Stimulated activated CD4-positive, alpha-beta T cell treated with anti-CD3 and anti-CD28 coated beads, Interleukin-1b, Interleukin-23, amount 100 ng/mL, for 1 hour (primary cell): Measurements from ENCODE around the gene HDAC10.

Experiments
- DNase-seq, 2 donors: peaks; one replicate each; pipeline ENCODE4 v3.0.0-alpha.2; 2020; ENCODE audit warnings: low read depth in 2 of 2

The HDAC10 gene

DNA sequence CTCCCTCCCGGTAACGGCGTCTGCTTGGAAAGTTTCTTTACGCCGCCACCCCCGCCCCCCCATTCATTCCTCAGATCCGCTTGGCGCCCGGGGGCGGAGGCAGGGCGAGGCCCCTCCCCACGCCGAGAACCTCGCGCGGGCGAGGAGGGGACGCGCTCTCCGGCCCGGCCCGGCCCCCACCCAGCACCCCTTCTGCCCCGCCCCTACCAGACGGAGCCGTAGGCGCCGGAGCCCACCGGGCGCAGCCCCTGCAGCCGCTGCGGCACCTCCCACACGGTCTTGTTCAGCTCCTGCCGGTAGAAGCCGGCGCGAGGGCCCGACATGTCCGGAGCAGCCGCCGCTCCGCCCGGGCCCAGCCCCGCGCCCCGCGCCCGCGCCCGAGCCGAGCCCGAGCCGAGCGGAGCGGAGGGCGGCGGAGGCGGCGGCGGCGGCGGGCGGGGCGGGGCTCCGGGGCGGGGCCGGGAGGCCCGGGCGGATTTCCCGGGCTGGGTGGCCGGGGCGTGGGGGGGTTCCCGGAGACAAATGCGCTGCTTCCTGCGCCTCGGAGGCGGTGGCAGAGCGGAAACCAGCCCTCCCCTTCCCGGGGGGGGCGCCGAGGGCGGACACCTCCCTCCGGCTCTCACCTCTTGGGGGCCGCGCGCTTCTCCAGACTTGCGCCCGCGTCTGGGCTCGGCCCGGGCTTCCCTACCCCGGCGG is 19.1 kb upstream of the HDAC10 start, which contains the start of gene MAPK11:
TSS of gene MAPK11 (minus strand) at position 411 of the 696 bp plus-strand sequence. CDS start at position 323, 88 bp downstream.
- DNase-seq: peak; percentile 39 to 53

DNA sequence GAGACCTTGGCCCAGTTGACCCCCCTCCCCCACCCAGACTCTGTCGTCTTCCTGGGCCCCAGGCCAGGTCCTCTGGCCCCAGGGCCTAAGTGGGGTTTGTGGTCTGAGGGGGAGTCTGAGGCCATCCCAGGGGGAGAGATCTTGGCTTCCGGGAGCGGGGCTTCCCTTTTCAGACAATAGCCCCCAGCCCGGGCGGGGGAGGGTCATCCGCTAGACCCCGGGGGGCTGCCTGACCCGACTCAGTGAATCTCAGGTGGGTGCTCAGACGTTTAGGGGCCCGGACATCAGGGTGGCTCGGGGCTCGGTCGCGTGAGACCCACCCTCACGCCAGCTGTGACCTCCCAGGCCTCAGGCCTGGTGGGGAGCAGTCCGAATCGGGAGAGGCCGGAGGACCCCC is 18.5 kb upstream of the HDAC10 start:
- no peak for DNase-seq

DNA sequence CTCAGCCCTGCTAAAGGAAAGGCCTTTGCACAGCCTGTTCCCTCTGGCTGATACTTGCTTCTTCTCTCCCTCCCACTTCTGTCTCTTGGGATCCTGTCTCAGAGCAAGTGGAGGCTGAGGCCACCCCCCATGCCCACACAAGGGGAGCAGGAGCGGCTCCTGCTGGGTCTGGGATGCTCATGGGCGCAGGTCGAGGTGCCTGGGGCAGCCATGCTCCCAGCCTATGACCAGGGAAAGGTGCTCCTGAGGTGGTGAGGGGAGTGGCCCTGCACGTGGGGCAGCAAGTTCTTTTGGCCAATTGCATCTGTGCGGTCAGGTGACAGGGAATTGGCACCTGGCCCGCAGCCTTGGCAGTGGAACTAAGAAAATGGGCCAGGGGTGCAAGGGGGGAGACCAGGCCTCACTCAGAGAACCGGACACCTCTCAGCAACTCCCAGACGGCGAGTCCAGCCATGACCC is 17.6 kb upstream of the HDAC10 start:
- DNase-seq: no peak

DNA sequence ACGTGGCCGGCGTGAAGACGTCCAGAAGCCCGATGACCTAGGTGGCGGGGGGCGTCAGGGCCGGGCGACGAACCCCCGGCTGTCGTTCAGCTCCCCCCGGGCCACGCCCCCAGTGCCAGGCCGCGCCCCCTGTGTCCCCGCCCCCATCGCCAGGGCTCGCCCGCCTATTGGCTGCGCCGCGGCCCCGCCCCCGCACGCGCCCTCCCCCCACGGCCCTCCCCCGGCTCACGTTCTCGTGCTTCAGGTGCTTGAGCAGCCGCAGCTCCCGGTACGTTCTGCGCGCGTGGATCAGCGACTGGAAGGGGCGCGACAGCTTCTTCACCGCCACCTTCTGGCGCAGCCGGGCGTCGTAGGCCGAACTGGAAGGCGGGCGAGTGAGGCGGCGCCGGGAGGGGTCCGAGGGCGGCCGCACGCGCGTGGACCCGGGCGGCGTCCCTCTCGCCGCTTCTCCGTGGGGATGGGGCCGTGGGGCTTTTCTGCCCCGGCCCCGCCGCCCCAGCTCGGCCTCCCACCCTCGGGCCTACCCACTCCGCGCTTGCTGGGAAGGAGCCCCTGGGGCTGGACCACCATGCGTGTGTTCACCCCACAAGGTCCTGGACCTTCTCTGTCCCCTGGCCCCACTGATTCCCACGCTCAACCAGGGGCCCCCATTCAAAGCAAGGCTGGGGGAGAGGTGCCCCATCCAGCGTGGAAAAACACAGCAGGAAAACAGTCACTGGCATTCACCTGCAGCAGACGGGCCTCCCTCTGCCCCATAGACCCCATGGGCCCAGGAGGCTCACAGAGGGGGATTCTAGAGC is 16.7 kb upstream of the HDAC10 start:
- DNase-seq: peak; percentile 19 to 44

DNA sequence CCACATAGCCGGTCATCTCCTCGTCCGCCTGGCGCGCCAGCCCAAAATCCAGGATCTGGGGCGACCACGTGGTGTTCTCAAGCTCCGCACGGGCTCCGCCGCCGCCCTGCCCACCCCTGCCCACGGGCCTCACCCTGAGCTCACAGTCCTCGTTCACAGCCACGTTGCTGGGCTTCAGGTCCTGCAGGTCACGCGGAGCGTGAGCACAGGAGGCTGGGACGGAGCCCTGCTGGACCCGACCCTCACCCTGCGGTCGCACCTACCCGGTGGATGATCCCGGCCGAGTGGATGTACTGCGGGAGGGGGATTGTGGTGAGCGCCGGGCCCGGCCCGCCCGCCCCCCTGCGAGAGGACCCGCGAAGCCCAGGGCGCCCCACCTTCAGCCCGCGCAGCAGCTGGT is 15.9 kb upstream of the HDAC10 start:
- no peak for DNase-seq

DNA sequence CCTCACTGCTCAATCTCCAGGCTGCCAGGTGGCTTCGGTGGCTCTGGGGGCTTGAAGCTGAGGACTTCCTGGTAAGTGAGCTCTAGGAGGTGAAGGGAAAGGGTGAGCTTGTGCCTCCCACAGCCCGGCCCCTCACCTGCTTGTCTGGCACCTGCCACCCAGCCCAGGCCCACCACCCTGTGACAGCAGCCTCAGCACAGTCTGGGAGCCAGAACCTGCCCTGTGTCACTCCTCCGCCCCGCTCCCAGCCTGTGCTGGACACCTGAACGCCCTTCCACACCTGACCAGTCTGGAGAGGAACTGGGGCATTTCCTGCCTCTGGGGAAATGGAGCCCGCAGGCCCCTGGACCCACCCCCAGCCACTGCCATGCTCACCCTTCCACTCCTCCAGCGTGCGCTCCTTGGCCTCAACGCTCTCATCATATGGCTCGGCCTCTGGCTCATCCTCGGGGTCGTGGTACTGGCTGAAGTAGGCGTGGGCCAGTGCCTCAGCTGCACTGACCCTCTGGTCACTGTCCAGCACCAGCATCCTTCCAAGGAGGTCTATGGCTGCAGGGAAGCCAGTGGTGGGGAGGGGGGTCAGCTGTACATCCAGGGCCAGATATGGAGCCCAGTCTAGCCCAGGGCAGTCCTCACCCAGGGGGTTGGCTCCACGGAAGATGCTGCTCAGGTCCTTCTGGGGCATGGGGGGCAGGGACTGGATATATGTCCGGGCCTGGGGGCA is 14.0 kb upstream of the HDAC10 start:
- no peak for DNase-seq

DNA sequence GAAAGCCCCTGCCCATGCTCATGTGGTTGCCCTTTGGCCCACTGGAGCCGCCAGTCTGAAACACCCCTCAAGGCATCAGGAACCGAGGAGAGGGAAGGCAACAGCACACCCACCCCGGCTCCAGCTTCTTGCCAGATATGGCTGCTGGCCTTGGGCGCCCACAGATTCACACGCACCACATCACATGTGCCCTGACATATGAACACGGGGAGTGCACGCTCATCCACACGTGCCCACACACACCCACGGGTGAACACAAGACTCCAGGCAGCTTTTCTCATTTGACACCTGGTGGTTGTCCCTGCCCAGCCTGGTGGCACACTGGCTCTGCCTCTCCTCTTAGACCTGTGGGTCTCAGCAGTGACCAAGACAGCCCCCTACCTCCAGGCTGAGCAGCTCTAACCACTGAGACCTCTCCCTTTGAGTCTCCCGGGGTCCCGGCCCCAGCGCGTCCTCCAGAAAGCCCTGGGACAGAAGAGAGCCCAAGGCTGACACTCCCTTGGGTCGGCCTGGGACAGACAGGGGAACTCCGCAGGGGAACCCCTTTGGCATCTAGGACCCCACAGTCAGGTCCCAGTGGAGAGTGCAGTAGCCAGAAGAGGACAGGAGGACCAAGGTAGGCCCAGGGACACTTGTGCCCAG is 13.2 kb upstream of the HDAC10 start:
- DNase-seq: no peak

DNA sequence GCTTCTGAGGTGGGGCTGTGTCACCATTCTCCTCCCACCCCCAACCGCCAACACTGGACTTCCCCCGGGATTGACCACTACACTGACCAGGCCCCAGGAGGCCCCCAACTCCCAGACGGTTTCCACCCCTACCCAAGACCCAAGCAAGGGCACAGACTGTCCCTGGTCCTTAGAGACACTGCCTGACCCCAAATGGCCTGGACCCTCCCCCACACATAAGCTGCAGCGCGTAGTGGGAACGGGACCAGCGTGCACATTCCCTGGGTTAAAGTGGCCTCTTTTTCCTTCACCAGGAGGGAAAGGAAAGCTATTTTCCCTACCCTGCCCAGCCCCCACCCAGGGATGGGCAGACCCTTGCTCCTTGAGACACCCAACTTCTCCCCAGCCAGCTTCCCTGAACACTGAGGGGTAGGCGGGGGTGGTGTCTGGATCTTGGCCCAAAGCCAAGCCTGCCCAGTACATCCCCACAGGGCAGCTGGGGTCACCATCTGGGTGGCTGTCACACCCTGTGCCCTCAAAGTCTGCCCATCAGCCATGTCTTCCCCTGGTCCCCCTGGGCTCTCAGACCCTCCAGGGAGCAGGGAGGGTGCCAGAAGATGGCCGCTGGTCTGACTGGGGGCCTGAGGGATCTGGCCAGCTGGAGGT is 12.0 kb upstream of the HDAC10 start:
- no peak for DNase-seq

DNA sequence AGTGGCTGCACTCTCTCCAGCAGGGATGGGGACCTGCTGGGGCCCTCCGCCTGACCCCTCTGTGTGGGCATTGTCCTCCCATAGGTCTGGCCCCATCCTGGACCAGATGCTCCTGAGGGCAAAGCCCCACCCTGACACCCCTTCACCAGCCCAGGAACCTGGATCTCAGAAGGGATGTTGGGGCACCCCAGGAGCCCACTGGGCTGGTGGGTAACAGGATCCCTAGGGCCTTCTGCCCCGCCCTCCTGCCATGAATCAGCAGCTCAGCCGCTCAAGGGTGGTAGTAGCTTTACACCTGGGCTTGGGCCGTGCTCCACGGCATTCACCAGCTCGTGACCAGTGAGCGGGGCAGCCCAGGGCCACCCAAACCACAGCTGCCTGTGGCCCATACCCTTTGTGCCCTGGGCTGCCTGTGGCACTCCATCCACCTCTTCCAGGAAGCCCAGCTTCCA is 11.4 kb upstream of the HDAC10 start:
- DNase-seq: no peak

DNA sequence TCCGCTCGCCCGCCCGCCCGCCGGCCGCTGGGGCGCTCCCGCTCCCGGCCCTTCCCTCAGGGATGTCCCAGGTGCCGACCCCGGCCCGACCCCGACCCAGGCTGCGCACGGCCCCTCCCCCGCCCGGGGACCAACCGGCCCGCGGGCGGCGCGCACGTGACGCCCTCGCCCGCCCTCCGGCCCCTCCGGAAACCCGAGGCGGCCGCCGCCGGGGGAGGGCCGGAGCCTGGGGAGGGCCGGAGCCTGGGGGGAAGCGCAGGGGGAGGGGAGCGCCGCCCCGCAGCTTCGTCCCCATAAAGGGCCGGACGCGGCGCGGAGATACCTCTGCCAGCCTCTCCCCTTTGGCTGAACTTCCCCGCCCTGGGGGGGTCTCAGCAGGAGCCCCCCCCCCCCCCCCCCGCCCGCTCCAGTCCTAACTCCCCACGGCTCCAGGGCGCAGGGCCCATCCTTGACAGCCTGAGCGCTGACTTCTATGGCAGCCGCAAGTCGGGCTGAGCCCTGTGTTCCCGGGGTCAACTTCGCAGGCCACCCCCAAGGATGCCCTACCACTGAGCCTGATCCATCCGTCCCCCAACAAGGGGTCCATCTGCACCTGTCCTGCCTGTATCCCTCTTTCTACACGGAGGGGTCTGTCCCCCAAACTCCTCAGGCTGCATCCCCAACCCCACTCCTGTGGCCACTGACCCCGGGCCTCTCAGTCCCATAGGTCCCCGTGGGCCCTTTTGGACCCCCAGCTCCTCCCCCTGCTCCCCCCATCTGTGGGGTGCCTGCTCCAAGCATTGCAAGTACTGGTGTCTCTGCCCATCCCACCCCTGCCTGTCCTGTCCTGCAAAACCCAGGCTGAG is 10.8 kb upstream of the HDAC10 start, which contains the start of gene MAPK12:
TSS of gene MAPK12 (minus strand) at position 69 of the 845 bp plus-strand sequence. CDS start 174 bp downstream, outside the sequence.
- DNase-seq: no peak

DNA sequence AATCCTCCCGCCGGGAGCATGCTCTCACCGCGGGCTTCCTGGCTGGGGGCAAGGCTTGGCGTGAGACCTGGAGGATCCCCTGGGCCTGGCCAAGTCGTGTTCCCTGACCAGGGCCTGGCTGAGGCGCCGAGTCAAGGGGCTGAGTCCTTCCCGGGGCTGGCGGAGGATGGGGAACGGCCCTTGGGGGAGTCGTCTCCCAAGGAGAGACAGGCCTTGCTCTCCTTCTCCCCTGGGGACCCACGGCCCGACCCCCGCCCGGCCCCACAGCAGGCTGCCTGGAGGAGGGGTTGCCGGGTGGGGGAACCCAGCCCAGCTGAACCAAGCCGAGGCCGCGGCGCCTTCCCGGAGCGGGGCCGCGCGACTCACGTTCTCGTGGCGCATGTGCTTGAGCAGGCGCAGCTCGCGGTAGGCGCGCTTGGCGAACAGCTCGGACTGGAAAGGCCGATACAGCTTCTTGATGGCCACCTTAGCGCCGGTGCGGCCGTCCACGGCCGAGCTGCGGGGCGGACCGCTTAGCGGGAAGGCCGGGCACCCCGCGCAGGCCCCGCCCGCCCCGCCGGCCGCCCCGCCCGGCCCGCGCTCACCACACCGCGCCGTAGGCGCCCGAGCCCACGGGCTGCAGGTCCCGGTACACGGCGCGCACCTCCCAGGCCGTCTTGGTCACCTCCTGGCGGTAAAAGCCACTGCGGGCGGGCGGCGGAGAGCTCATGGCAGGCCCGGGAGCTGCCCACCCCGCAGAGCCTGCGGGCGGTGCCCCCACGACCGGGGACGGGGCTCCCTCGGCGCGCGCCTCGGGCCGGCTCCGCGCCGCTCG is 9.9 kb upstream of the HDAC10 start:
- DNase-seq: no peak

DNA sequence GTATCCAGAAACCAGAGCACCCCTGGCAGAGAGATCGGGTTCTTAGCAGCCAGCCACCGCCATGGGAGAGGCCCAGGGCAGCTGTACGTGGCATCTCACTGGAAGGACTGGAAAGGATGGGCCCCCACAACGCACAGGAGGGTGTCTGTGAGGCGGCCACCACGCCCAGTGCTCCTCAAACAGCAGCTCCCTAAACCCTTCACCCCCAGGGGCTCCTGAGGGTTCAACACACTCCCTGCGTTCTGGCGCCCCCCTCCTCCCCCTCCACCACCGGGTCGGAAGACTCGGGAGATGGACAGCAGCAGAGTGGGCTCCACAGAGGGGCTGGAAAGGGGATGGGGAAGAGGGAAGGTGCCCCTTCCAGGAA is 9.4 kb upstream of the HDAC10 start:
- DNase-seq: no peak

DNA sequence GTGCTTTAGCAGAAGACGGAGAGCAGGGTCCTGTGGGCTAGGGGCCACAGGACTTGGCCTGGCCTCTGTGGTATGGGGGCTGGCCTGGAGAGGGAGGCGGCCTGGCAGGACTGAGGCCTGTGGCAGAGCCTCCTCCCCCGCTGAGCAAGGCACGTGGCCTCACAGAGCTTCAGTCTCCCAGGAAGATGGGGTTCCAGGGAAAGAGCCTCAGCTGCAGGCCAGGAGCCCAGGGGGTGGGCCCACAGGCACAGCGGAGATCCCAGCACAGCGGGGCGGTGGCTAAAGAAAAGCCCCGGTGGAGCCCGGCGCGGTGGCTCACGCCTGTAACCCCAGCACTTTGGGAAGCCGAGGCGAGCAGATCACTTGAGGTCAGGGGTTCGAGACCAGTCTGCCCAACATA is 8.2 kb upstream of the HDAC10 start:
- no peak for DNase-seq

DNA sequence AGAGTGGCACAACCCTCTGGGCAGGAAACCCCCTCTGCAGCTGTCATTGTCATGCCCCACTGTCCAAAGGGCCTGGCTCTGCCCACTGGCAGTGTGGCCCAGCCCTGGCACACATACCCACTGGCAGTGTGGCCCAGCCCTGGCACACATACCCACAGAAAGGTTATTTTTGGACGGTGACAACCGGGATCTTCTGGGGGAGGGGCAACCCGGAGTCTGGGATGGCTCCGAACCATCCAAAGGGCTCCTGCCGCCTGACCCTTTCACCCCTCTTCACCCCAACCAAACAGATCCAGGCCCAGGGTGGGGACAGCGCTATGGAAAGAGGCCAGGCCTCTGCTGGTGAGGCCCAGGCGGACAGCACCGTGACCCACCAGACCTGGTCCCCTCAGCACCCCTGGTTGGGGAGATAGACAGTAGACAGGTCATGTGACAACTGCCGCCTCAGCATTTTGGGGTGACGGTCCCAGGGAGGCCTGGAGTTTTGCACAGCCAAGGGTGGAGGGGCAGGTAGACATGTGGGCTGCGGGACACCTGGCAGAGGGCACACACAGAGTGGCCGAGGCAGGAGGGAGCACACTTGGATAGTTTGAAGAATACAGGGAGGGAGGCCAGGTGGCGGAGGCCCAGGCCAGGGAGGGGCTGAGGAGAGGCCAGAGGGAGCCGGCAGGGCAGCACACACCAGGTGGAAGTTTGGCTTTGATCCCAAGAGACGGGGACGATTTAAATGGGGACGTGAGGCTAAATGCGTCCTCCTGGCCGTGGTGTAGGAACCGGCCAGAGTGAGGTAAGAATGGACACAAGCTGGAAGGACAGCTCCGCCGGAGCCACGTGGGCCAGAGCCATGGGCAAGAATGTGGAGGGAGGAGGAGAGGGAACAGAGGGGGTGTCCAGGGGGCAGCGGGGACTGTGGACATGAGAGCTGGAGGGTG is 7.6 kb upstream of the HDAC10 start:
- no peak for DNase-seq

DNA sequence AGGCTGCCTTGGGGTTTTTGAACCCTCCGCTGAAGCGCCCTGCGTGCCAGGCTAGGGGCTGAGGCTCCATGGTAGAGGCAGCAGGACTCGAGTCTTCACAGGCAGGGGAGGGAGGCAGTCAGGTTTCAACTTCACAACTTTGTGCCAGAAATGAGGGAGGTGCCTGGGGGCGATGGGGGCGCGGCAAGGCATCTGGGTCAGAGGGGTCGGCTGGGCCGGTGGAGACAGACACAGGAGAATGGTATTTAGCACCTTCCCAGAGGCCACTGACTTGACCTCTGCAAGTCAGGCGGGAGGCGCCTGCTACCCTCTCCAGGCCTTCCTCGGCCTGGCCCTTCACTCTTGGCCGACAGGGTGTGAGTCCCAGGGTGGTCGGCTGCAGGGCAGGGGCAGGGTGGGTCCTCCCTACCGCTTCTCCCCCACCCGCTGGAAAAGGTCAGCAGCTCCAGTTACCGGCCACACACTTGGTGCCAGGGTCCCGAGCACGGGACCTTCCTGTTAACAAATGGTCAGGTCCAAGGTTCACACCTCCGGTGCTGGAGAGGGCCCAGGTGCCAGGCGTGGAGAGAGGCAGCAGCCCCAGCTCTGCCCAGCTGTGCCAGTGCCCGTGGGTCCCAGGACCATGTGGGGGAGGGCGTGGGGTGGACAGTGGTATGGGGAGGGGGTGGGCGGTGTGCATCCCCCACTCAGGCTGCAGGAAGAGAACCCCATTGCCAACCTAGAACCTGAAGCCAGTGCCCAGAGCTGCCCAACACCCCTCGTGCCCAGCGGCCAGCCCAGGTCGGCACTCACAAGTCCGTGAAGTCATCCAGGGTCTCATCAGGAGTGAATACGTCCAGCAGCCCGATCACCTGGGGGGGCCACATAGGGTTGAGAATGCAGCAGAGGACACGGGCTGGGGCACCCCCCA is 6.6 kb upstream of the HDAC10 start:
- no peak for DNase-seq

DNA sequence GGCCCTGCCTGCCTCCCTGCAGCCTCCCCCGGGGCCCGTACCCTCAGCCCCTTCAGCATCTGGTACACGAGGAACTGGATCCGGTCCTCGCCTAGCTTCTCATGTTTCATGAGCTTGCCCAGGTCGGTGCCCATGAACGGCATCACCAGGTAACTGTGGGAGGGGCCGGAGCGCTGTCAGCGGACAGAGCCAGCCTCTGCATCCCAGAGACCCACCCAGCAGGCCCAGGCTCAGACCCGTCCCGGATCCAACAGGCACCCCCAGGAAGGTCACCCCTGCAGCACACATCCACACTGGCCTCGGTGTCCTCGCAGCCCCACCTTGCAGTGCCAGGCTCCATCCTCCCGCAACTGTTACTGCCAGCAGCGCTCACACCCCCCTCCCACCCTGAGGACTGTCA is 6.0 kb upstream of the HDAC10 start:
- DNase-seq: no peak

DNA sequence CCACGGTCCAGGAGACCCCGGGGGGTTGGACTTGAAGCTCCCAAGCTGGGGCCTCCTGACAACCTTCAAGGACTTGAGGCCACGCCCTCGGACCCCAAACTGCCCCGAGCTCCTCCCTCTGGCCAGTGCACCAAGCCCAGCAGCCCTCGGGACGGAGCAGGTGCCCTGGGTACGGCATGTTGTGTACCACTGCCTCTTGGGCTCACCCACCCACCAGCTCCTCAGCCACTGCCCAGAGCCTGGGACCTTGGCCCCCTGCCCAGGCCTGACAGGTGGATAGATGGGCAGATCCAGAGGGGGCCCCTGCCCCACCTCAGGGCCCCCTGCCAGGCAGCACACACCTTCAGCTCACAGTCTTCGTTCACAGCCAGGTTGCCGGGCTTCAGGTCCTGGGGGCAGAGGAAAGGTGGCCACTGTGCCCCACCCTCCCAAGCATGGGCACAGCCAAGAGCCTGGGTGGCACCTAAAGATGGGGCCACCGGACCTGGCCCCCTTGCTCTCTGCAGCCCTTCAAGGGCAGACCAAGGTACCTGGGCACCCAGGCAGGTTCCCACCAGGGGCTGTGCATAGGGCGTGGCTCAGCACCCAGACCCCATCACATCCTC is 5.3 kb upstream of the HDAC10 start:
- no peak for DNase-seq
